ENCODE measurements around the gene MAP1B. TPM values are rescaled to one million over a fixed set of nuclear protein-coding genes. Genes with fewer than 3 reads are reported as not detected.

The MAP1B gene
- total RNA-seq, 4 donors from 2014 or later: 44.2 to 120 (median 83.4) TPM

DNA sequence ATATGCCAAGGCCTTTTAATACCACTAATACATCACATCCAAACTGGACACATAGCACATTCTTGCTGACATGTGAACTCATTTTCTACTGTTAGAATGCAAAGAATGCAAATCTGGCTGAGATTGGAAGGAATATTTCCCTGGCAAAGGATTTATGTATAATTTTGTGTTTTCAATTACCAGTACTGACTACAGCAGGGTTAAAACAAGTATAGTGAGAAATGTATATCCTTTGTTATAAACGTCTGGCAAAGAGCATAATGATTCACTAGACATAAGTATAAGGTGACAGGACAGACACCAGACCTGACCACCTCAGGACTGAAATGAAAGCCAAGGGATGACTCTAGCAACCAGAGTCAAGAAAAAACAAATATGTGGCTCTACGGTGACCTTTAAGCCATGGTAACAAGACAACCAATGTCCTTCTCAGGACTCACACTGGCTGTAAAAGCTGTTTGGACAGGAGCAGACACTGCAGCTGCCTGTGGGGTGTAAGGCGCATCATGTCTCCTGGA is 117.7 kb downstream of the MAP1B start:
- TF ChIP-seq, protein P1, sequence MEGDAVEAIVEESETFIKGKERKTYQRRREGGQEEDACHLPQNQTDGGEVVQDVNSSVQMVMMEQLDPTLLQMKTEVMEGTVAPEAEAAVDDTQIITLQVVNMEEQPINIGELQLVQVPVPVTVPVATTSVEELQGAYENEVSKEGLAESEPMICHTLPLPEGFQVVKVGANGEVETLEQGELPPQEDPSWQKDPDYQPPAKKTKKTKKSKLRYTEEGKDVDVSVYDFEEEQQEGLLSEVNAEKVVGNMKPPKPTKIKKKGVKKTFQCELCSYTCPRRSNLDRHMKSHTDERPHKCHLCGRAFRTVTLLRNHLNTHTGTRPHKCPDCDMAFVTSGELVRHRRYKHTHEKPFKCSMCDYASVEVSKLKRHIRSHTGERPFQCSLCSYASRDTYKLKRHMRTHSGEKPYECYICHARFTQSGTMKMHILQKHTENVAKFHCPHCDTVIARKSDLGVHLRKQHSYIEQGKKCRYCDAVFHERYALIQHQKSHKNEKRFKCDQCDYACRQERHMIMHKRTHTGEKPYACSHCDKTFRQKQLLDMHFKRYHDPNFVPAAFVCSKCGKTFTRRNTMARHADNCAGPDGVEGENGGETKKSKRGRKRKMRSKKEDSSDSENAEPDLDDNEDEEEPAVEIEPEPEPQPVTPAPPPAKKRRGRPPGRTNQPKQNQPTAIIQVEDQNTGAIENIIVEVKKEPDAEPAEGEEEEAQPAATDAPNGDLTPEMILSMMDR (IDR thresholded peaks at IDR 0.05 in 4 of 5, conservative IDR thresholded peaks at IDR 0.05 in 1 of 5): no peak
- no peak for TF ChIP-seq POLR2A (IDR thresholded peaks at IDR 0.05)
- DNase-seq (no peak), ATAC-seq (peak in 1 of 2 donors; percentile 47)
- H3K4me3 ChIP-seq: no peak overlapping the region
- in situ Hi-C loops (cut with MboI; ENCODE audit: low sequenced_read_pairs in 4 of 4): no loop called here
- H3K36me3 ChIP-seq: peaks cover 0 to 30% of the 10 kb centered on the region in 2 donors
- no peak overlapping the region for H3K27ac ChIP-seq
- intact Hi-C loops (cut with DNase I; ENCODE audit: low total_unique reads): no loop called here
- H3K9me3 ChIP-seq: no peaks in the 10 kb centered on the region
- H3K27me3 ChIP-seq: no peaks in the 10 kb centered on the region
- H3K4me1 ChIP-seq: peaks cover 0 to 18% of the 10 kb centered on the region in 2 donors

DNA sequence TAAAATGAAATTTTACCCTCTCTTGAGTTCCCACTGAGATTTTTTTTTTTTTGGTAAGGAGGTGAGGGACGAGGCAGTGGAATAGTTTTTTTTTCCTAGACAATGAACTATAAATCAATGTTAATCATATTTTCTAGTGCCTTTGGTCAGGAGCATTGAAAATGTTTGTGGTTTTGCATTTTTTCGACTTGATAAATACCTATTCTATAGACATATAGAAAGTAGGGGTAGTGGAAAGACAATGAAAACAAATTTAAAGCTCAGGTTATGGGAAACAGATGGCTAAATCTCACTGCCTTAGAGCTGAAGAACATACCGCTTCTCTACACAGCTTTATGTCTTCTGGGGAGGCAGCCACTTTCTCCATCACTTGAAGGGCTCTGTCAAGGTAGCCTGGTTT is 118.5 kb downstream of the MAP1B start:
- peaks cover 0 to 22% of the 10 kb centered on the region in 2 donors for H3K36me3 ChIP-seq
- ATAC-seq (no peak), DNase-seq (no peak)
- intact Hi-C loops (cut with DNase I; ENCODE audit: low total_unique reads): no loop called here
- no peaks in the 10 kb centered on the region for H3K9me3 ChIP-seq
- H3K27ac ChIP-seq: no peak overlapping the region
- H3K27me3 ChIP-seq: no peaks in the 10 kb centered on the region
- H3K4me3 ChIP-seq: no peak overlapping the region
- H3K4me1 ChIP-seq: peaks cover 0 to 18% of the 10 kb centered on the region in 2 donors
- no peak for TF ChIP-seq POLR2A (IDR thresholded peaks at IDR 0.05)
- TF ChIP-seq, protein P1 (IDR thresholded peaks at IDR 0.05 in 4 of 5, conservative IDR thresholded peaks at IDR 0.05 in 1 of 5): no peak
- in situ Hi-C loops (cut with MboI; ENCODE audit: low sequenced_read_pairs in 4 of 4): no loop called here

- H3K9me3 ChIP-seq: no peaks in the 10 kb centered on the region
- intact Hi-C loops (cut with DNase I; ENCODE audit: low total_unique reads): no loop called here
- peak overlapping the region in 2 of 4 donors; percentile 25 to 27 for H3K27ac ChIP-seq
- ATAC-seq: peak; percentile 69 to 72
- peak in 1 of 2 donors; percentile 19 for DNase-seq
- peaks cover 0 to 10% of the 10 kb centered on the region in 2 donors for H3K36me3 ChIP-seq
- no peaks in the 10 kb centered on the region for H3K27me3 ChIP-seq
- in situ Hi-C loops (cut with MboI; ENCODE audit: low sequenced_read_pairs in 4 of 4): no loop called here
- H3K4me1 ChIP-seq: peaks cover 0 to 27% of the 10 kb centered on the region in 2 donors
- H3K4me3 ChIP-seq: no peak overlapping the region
- TF ChIP-seq POLR2A (IDR thresholded peaks at IDR 0.05): no peak
- TF ChIP-seq, protein P1 (IDR thresholded peaks at IDR 0.05 in 4 of 5, conservative IDR thresholded peaks at IDR 0.05 in 1 of 5): no peak
Observed at GRCh38 chr5:72226950-72227349, 119.7 kb downstream of the MAP1B start.

DNA sequence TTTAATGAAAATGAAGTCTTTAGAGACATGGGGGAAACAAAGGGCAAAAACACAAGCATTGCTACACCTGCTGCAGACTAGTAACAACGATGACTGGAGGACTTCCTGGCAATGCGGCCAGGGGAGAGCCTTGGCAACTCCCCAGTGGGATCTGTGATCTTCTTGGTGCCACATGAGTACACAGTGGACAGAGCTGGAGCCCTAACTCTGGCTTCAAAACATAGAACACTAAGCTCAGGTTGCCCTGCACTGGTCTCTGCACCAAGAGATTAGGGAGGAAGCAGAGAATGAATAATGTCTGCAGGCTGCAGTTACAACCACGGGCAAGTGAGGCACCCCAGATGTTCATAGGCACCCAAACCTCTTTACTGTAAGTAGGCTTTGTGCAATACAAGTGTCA is 121.7 kb downstream of the MAP1B start:
- TF ChIP-seq POLR2A (IDR thresholded peaks at IDR 0.05): no peak
- TF ChIP-seq, protein P1 (IDR thresholded peaks at IDR 0.05 in 4 of 5, conservative IDR thresholded peaks at IDR 0.05 in 1 of 5): no peak
- Histone ChIP-seq H3K27me3 (no peaks in the 10 kb centered on the region), H3K27ac (peak overlapping the region in 1 of 4 donors; percentile 24), H3K9me3 (no peaks in the 10 kb centered on the region), H3K36me3 (no peaks in the 10 kb centered on the region), H3K4me1 (peaks cover 4 to 43% of the 10 kb centered on the region in 2 donors), H3K4me3 (no peak overlapping the region)
- intact Hi-C loops (cut with DNase I; ENCODE audit: low total_unique reads) (no loop called here), in situ Hi-C loops (cut with MboI; ENCODE audit: low sequenced_read_pairs in 4 of 4) (no loop called here)
- ATAC-seq: peak; percentile 74 to 76
- DNase-seq: peak; percentile 32 to 65
